ENCODE data around the gene DENND6A. TPM values are rescaled to one million over a fixed set of nuclear protein-coding genes. Genes with fewer than 3 reads are reported as not detected.
A peak's percentile ranks its signal among the peaks of the same experiment; 100 is the strongest.

The DENND6A gene, protein sequence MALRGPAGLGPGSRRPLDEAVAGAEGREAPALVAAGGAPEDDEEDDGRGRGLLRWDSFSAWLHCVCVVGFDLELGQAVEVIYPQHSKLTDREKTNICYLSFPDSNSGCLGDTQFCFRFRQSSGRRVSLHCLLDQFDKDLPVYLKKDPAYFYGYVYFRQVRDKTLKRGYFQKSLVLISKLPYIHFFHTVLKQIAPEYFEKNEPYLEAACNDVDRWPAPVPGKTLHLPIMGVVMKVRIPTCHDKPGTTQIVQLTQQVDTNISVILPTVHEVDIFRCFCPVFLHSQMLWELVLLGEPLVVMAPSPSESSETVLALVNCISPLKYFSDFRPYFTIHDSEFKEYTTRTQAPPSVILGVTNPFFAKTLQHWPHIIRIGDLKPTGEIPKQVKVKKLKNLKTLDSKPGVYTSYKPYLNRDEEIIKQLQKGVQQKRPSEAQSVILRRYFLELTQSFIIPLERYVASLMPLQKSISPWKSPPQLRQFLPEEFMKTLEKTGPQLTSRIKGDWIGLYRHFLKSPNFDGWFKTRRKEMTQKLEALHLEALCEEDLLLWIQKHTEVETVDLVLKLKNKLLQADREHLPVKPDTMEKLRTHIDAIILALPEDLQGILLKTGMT
- 10 to 100 TPM; 31.6 to 58.9 (median 35.6) TPM for total RNA-seq
- total RNA-seq (2013) = 57.9 TPM
- 12.1 to 91.1 (median 71.9) reads per million in 29 experiments for total RNA-seq

DNA sequence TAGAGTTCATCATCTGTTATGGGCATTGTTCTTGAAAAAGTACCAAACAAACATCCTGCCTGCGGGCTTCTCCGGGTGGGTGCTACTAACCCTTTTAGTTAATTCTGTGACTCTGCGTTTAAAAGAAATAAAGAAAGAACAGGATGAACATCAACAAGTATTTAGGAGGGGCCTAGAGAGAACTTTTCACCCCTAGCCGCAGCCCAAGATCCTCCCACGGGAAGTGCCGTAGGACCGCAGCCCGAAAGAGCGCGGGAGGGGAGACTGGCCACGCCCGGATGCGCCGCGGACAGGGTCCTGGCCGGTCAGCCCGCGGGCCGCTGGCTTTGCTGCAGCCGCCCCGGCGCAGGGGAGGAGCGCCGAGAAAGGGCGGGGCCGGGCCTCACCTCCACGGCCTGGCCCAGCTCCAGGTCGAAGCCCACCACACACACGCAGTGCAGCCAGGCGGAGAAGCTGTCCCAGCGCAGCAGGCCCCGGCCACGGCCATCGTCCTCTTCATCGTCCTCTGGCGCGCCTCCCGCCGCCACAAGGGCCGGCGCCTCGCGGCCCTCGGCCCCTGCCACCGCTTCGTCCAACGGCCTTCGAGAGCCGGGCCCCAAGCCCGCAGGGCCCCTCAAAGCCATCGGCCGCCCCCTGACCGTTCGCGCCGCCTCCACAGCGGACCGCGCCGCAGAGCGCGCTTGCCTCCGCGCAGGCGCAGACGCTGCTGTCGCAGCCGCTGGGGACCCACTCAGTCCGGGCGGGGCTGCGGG is at the start of gene DENND6A:
Gene DENND6A (minus strand): TSS at position 682 of the 752 bp plus-strand sequence. CDS start 59 bp downstream, at position 623.
- Histone ChIP-seq H3K4me3 (ENCODE audit: control insufficient read depth in 1 of 2, extremely low read depth in 1 of 2, low read length in 1 of 2) (peak within 1 kb of the TSS; percentile 59 to 63), H3K36me3 (ENCODE audit: control insufficient read depth in 2 of 2, extremely low read depth in 1 of 2, insufficient read depth in 1 of 2, low read length in 1 of 2) (peaks cover 0 to 2% of the 10 kb centered on the region in 2 donors), H3K9me3 (no peaks in the 10 kb centered on the region), H3K27ac (ENCODE audit: low read length) (peak within 1 kb of the TSS; percentile 76), H3K27me3 (replicated peaks in 1 of 2; ENCODE audit: control insufficient read depth in 2 of 2, extremely low read depth in 1 of 2, insufficient read depth in 2 of 2, low read length in 1 of 2) (no peaks in the 10 kb centered on the region), H3K4me1 (ENCODE audit: control insufficient read depth in 1 of 2, extremely low read depth in 1 of 2, insufficient read depth in 2 of 2, low read length in 2 of 2) (peaks cover 18 to 34% of the 10 kb centered on the region in 2 experiments)
- under 1% methylated on average over 68 of the region's 71 CpGs for WGBS (ENCODE audit: insufficient coverage)
- Mint-ChIP-seq H3K4me3 (peak within 1 kb of the TSS; percentile 88 to 94 (median 93)), H3K27ac (peak within 1 kb of the TSS; percentile 91 to 93), H3K27me3 (no peaks in the 10 kb centered on the region), H3K9me3 (no peaks in the 10 kb centered on the region), H3K36me3 (no peaks in the 10 kb centered on the region), H3K4me1 (peaks cover 41 to 44% (median 41%) of the 10 kb centered on the region in 3 donors)
- DNase-seq (peak; percentile 74 to 98 (median 95)), ATAC-seq (replicated peaks in 1 of 4) (peak; percentile 81 to 87 (median 86))
- ChIA-PET CTCF (interaction anchor here in 1 of 2 donors (0.7 to 1.1 kb wide), 2 partner anchors 21 to 120 kb away, joined by 3 read pairs; no protein-coding TSS in a partner anchor), POLR2A (interaction anchor here in 1 of 2 donors (0.6 to 1.8 kb wide), 4 partner anchors 21 to 1083 kb away, joined by 3 to 5 read pairs (median 5); partner anchors contain the start of genes ARF4 and SLMAP)

DNA sequence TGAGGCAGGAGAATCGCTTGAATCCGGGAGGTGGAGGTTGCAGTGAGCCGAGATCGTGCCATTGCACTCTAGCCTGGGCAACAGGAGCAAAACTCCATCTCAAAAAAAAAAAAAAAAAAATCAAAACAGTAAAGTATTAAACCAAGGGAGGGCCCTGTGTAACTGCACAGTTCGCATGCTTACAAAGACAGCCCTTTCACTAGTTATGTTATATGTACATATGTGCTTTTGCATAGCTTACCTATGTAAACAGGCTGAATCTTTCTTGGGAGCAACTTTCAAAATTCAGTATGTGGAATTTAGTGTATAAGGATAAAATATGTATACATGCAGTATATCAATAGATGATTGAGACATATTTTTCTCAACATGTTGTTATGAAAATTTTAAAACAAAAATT is 47.1 kb upstream of the DENND6A start:
- no peaks in the 10 kb centered on the region for H3K27me3 Mint-ChIP-seq
- Histone ChIP-seq H3K27me3 (replicated peaks in 1 of 2; ENCODE audit: control insufficient read depth in 2 of 2, extremely low read depth in 1 of 2, insufficient read depth in 2 of 2, low read length in 1 of 2) (peaks cover 0 to 3% of the 10 kb centered on the region in 2 experiments), H3K27ac (ENCODE audit: low read length) (no peak overlapping the region), H3K4me1 (ENCODE audit: control insufficient read depth in 1 of 2, extremely low read depth in 1 of 2, insufficient read depth in 2 of 2, low read length in 2 of 2) (no peaks in the 10 kb centered on the region), H3K4me3 (ENCODE audit: control insufficient read depth in 1 of 2, extremely low read depth in 1 of 2, low read length in 1 of 2) (no peak overlapping the region), H3K9me3 (no peaks in the 10 kb centered on the region), H3K36me3 (ENCODE audit: control insufficient read depth in 2 of 2, extremely low read depth in 1 of 2, insufficient read depth in 1 of 2, low read length in 1 of 2) (no peaks in the 10 kb centered on the region)
- no peak overlapping the region for H3K4me3 Mint-ChIP-seq
- no peak for DNase-seq
- POLR2A ChIA-PET = no interaction called here
- no peaks in the 10 kb centered on the region for H3K9me3 Mint-ChIP-seq
- CTCF ChIA-PET = no interaction called here
- H3K27ac Mint-ChIP-seq = no peak overlapping the region
- H3K4me1 Mint-ChIP-seq = no peaks in the 10 kb centered on the region
- no peaks in the 10 kb centered on the region for H3K36me3 Mint-ChIP-seq
- no CpG with 5 or more reads among the region's 5 CpGs for WGBS (ENCODE audit: insufficient coverage)
- ATAC-seq (replicated peaks in 1 of 4) = no peak

DNA sequence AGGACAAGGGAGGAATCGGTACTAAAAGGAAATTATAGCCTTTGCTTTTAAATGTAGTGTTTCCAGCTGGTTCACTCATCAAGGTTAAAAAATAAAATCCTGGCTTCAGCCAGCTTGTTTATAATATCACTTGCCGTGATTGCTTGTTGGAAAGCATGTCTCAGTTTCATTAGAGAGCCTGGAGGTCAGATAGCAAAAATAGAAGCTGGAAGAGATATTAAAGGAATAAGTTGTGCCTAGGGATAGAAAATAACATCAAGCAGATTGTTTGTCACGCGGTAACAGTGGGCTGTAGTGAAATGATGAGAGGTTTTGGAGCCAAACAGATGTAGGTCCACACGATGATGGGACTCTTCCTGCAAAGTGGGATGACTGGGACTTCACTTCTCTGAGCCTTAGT is 45.5 kb upstream of the DENND6A start:
- no peak overlapping the region for H3K27ac ChIP-seq (ENCODE audit: low read length)
- no peaks in the 10 kb centered on the region for H3K4me1 Mint-ChIP-seq
- H3K4me1 ChIP-seq (ENCODE audit: control insufficient read depth in 1 of 2, extremely low read depth in 1 of 2, insufficient read depth in 2 of 2, low read length in 2 of 2) = no peaks in the 10 kb centered on the region
- H3K9me3 Mint-ChIP-seq = no peaks in the 10 kb centered on the region
- no peak overlapping the region for H3K4me3 Mint-ChIP-seq
- no peaks in the 10 kb centered on the region for H3K9me3 ChIP-seq
- no peaks in the 10 kb centered on the region for H3K36me3 Mint-ChIP-seq
- POLR2A ChIA-PET = no interaction called here
- H3K27ac Mint-ChIP-seq = no peak overlapping the region
- DNase-seq = no peak
- 90% methylated on average over 4 of the region's 5 CpGs for WGBS (ENCODE audit: insufficient coverage)
- CTCF ChIA-PET = no interaction called here
- H3K27me3 ChIP-seq (replicated peaks in 1 of 2; ENCODE audit: control insufficient read depth in 2 of 2, extremely low read depth in 1 of 2, insufficient read depth in 2 of 2, low read length in 1 of 2) = peaks cover 0 to 3% of the 10 kb centered on the region in 2 experiments
- H3K4me3 ChIP-seq (ENCODE audit: control insufficient read depth in 1 of 2, extremely low read depth in 1 of 2, low read length in 1 of 2) = no peak overlapping the region
- no peaks in the 10 kb centered on the region for H3K36me3 ChIP-seq (ENCODE audit: control insufficient read depth in 2 of 2, extremely low read depth in 1 of 2, insufficient read depth in 1 of 2, low read length in 1 of 2)
- ATAC-seq (replicated peaks in 1 of 4) = no peak
- no peaks in the 10 kb centered on the region for H3K27me3 Mint-ChIP-seq

DNA sequence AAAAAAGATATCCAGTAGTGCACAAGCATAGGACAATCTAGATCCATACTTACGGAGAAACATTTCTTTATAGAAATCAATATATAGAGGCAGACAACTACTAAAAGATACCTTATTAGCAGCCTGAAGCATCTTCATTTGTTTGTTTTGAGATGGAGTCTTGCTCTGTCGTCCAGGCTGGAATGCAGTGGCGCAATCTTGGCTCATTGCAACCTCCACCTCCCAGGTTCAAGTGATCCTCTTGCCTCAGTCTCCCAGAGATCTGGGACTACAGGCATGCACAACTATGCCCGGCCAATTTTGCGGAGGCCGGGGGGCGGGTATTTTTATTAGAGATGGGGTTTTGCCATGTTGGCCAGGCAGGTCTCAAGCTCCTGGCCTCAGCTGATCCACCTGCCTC is 45.0 kb upstream of the DENND6A start:
- 90% methylated on average over 3 of the region's 7 CpGs for WGBS (ENCODE audit: insufficient coverage)
- no peak overlapping the region for H3K27ac Mint-ChIP-seq

DNA sequence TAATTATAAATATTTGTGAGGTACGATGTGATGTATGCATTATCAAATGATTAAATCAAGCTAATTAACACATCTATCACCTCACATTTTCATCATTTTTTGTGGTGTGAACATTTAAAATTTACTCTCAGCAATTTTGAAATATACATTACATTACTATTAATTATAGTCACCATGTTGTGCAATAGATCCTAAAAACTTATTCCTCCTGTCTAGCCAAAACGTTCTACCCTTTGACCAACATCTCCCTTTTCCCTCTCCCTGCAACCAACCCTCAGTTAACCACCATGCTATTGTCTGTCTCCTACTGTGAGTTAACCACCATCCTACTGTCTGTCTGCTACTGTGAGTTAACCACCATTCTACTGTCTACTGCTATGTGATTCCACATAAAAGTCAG is 42.5 kb upstream of the DENND6A start:
- no peaks in the 10 kb centered on the region for H3K9me3 Mint-ChIP-seq
- Histone ChIP-seq H3K4me3 (ENCODE audit: control insufficient read depth in 1 of 2, extremely low read depth in 1 of 2, low read length in 1 of 2) (no peak overlapping the region), H3K27me3 (replicated peaks in 1 of 2; ENCODE audit: control insufficient read depth in 2 of 2, extremely low read depth in 1 of 2, insufficient read depth in 2 of 2, low read length in 1 of 2) (peaks cover 0 to under 1% of the 10 kb centered on the region in 2 experiments), H3K27ac (ENCODE audit: low read length) (no peak overlapping the region), H3K4me1 (ENCODE audit: control insufficient read depth in 1 of 2, extremely low read depth in 1 of 2, insufficient read depth in 2 of 2, low read length in 2 of 2) (no peaks in the 10 kb centered on the region), H3K36me3 (ENCODE audit: control insufficient read depth in 2 of 2, extremely low read depth in 1 of 2, insufficient read depth in 1 of 2, low read length in 1 of 2) (no peaks in the 10 kb centered on the region), H3K9me3 (no peaks in the 10 kb centered on the region)
- no peak overlapping the region for H3K27ac Mint-ChIP-seq
- no peak overlapping the region for H3K4me3 Mint-ChIP-seq
- DNase-seq (no peak), ATAC-seq (replicated peaks in 1 of 4) (no peak)
- POLR2A ChIA-PET = no interaction called here
- WGBS (ENCODE audit: insufficient coverage) = 40% methylated on average over 1 of the region's 2 CpGs
- H3K4me1 Mint-ChIP-seq = no peaks in the 10 kb centered on the region
- CTCF ChIA-PET = no interaction called here
- no peaks in the 10 kb centered on the region for H3K27me3 Mint-ChIP-seq
- H3K36me3 Mint-ChIP-seq = no peaks in the 10 kb centered on the region

More for the DNA sequence above, 45.0 kb upstream of the DENND6A start:
- POLR2A ChIA-PET = no interaction called here
- H3K4me3 ChIP-seq (ENCODE audit: control insufficient read depth in 1 of 2, extremely low read depth in 1 of 2, low read length in 1 of 2) = no peak overlapping the region
- H3K4me1 ChIP-seq (ENCODE audit: control insufficient read depth in 1 of 2, extremely low read depth in 1 of 2, insufficient read depth in 2 of 2, low read length in 2 of 2) = no peaks in the 10 kb centered on the region
- H3K27ac ChIP-seq (ENCODE audit: low read length) = no peak overlapping the region
- H3K9me3 ChIP-seq = no peaks in the 10 kb centered on the region
- Mint-ChIP-seq H3K4me3 (no peak overlapping the region), H3K4me1 (no peaks in the 10 kb centered on the region), H3K27me3 (no peaks in the 10 kb centered on the region), H3K36me3 (no peaks in the 10 kb centered on the region), H3K9me3 (no peaks in the 10 kb centered on the region)
- peaks cover 0 to 3% of the 10 kb centered on the region in 2 experiments for H3K27me3 ChIP-seq (replicated peaks in 1 of 2; ENCODE audit: control insufficient read depth in 2 of 2, extremely low read depth in 1 of 2, insufficient read depth in 2 of 2, low read length in 1 of 2)
- DNase-seq (no peak), ATAC-seq (replicated peaks in 1 of 4) (no peak)
- H3K36me3 ChIP-seq (ENCODE audit: control insufficient read depth in 2 of 2, extremely low read depth in 1 of 2, insufficient read depth in 1 of 2, low read length in 1 of 2) = no peaks in the 10 kb centered on the region
- CTCF ChIA-PET = no interaction called here

DNA sequence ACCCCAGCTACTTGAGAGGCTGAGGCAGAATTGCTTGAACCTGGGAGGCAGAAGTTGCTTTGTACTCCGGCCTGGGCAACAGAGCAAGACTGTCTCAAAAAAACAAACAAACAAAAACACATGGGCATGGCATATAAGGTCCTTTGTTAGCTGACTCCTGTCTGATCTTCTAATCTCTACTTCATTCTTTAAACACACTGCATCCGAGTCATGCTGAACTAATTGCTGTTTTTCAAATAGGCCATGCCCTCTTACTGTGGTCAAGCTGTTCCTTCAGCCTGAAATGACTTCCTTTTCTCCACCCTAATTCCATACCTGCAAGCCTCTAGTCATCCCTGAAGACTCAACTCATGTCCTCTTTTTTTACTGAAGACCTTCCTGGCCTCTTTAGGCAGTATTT is 40.9 kb upstream of the DENND6A start:
- H3K27ac Mint-ChIP-seq = no peak overlapping the region
- CTCF ChIA-PET = interaction anchor here in 1 of 2 donors (0.6 kb wide), 1 partner anchor 43 kb away, joined by 3 read pairs; no protein-coding TSS in a partner anchor
- Histone ChIP-seq H3K9me3 (no peaks in the 10 kb centered on the region), H3K4me3 (ENCODE audit: control insufficient read depth in 1 of 2, extremely low read depth in 1 of 2, low read length in 1 of 2) (no peak overlapping the region), H3K27me3 (replicated peaks in 1 of 2; ENCODE audit: control insufficient read depth in 2 of 2, extremely low read depth in 1 of 2, insufficient read depth in 2 of 2, low read length in 1 of 2) (no peaks in the 10 kb centered on the region), H3K36me3 (ENCODE audit: control insufficient read depth in 2 of 2, extremely low read depth in 1 of 2, insufficient read depth in 1 of 2, low read length in 1 of 2) (no peaks in the 10 kb centered on the region), H3K27ac (ENCODE audit: low read length) (no peak overlapping the region), H3K4me1 (ENCODE audit: control insufficient read depth in 1 of 2, extremely low read depth in 1 of 2, insufficient read depth in 2 of 2, low read length in 2 of 2) (no peaks in the 10 kb centered on the region)
- POLR2A ChIA-PET = no interaction called here
- no peak for ATAC-seq (replicated peaks in 1 of 4)
- DNase-seq = no peak
- H3K36me3 Mint-ChIP-seq = no peaks in the 10 kb centered on the region
- WGBS (ENCODE audit: insufficient coverage) = 86% methylated on average over 2 of the region's 2 CpGs
- H3K4me1 Mint-ChIP-seq = no peaks in the 10 kb centered on the region
- no peaks in the 10 kb centered on the region for H3K9me3 Mint-ChIP-seq
- no peak overlapping the region for H3K4me3 Mint-ChIP-seq
- no peaks in the 10 kb centered on the region for H3K27me3 Mint-ChIP-seq

Measured in T-cell (primary cell).